Trophoblast cell (in vitro differentiated cells and primary cell): ENCODE measurements around the gene DENND4C.
"Not testable (repeated sequence)": the region's sequence is repeated elsewhere in the genome, so short reads cannot be mapped to it uniquely, and the experiment has no call there.

Source experiments
- DNase-seq, 2 donors: peaks; one replicate each; pipeline ENCODE4 v3.0.0-alpha.2; 2016
- H2AFZ ChIP-seq: 2 replicates; pipeline ENCODE4 v1.6.1; 2013; ENCODE audit warnings: low read length, moderate library complexity, mild to moderate bottlenecking; ENCODE audit not compliant: insufficient read depth, poor library complexity
- H2AK5ac ChIP-seq: 2 replicates; pipeline ENCODE4 v1.6.1; 2013; ENCODE audit warnings: mild to moderate bottlenecking, low read length
- H2BK120ac ChIP-seq: 2 replicates; pipeline ENCODE4 v1.6.1; 2013; ENCODE audit warnings: low read length, mild to moderate bottlenecking, moderate library complexity; ENCODE audit not compliant: insufficient read depth, poor library complexity
- H2BK12ac ChIP-seq: 2 replicates; pipeline ENCODE4 v1.6.1; 2013; ENCODE audit warnings: mild to moderate bottlenecking, low read length, moderate library complexity
- H2BK5ac ChIP-seq: 2 replicates; pipeline ENCODE4 v1.6.1; 2013; ENCODE audit warnings: low read length, low read depth, moderate library complexity, mild to moderate bottlenecking; ENCODE audit not compliant: poor library complexity
- H3K14ac ChIP-seq: 2 replicates; pipeline ENCODE4 v1.6.1; 2013; ENCODE audit warnings: mild to moderate bottlenecking, low read length
- H3K18ac ChIP-seq: 2 replicates; pipeline ENCODE4 v1.6.1; 2013; ENCODE audit warnings: mild to moderate bottlenecking, low read length
- H3K23ac ChIP-seq: 2 replicates; pipeline ENCODE4 v1.6.1; 2013; ENCODE audit warnings: low read length
- H3K27ac ChIP-seq: 2 replicates; pipeline ENCODE4 v1.5.1; 2013; ENCODE audit warnings: low read depth, mild to moderate bottlenecking, inconsistent platforms, low read length, moderate library complexity
- H3K27me3 ChIP-seq: 2 replicates; pipeline ENCODE4 v1.6.1; 2013; ENCODE audit warnings: inconsistent platforms, mild to moderate bottlenecking, low read length, moderate library complexity; ENCODE audit not compliant: insufficient read depth
- H3K36me3 ChIP-seq, 2 experiments: 1 replicate in 1 of 2; 2 replicates in 1 of 2; pipeline ENCODE4 v1.6.1; 2013; ENCODE audit warnings: low read length in 2 of 2, mild to moderate bottlenecking in 2 of 2, moderate library complexity in 1 of 2; ENCODE audit not compliant: insufficient read depth in 2 of 2, control insufficient read depth in 1 of 2
- H3K4ac ChIP-seq: 2 replicates; pipeline ENCODE4 v1.6.1; 2013; ENCODE audit warnings: low read depth, mild to moderate bottlenecking, low read length, moderate library complexity
- H3K4me1 ChIP-seq, 2 experiments: 1 replicate in 1 of 2; 2 replicates in 1 of 2; pipeline ENCODE4 v1.6.1; 2013; ENCODE audit warnings: low read length in 2 of 2, mild to moderate bottlenecking in 2 of 2, moderate library complexity in 1 of 2; ENCODE audit not compliant: insufficient read depth in 2 of 2, control insufficient read depth in 1 of 2
- H3K4me2 ChIP-seq: 2 replicates; pipeline ENCODE4 v1.6.1; 2013; ENCODE audit warnings: inconsistent platforms, mild to moderate bottlenecking, low read length, moderate library complexity
- H3K4me3 ChIP-seq: 2 replicates; pipeline ENCODE4 v1.5.1; 2013; ENCODE audit warnings: mild to moderate bottlenecking, low read depth, low read length, inconsistent platforms
- H3K79me1 ChIP-seq: one replicate; pipeline ENCODE4 v1.6.1; 2013; ENCODE audit warnings: low read length
- H3K79me2 ChIP-seq: 2 replicates; pipeline ENCODE4 v1.6.1; 2013; ENCODE audit warnings: low read length, mild to moderate bottlenecking; ENCODE audit not compliant: control insufficient read depth, insufficient read depth, poor library complexity
- H3K9ac ChIP-seq: 2 replicates; pipeline ENCODE4 v1.6.1; 2013; ENCODE audit warnings: mild to moderate bottlenecking, low read length
- H3K9me3 ChIP-seq: 2 replicates; pipeline ENCODE4 v1.6.1; 2013; ENCODE audit warnings: low read depth, mild to moderate bottlenecking, control low read depth, inconsistent platforms, low read length; ENCODE audit not compliant: insufficient read depth
- H4K12ac ChIP-seq: 2 replicates; pipeline ENCODE4 v1.6.1; 2013; ENCODE audit warnings: low read depth, mild to moderate bottlenecking, low read length, moderate library complexity
- H4K8ac ChIP-seq: 2 replicates; pipeline ENCODE4 v1.6.1; 2013; ENCODE audit warnings: low read depth, mild to moderate bottlenecking, low read length, moderate library complexity
- H4K91ac ChIP-seq: one replicate; pipeline ENCODE4 v1.6.1; 2013; ENCODE audit warnings: low read depth, mild to moderate bottlenecking, low read length, moderate library complexity
- WGBS: extraction: QIAGEN DNeasy Blood & Tissue Kit; methylation state at CpG from one replicate; pipeline ENCODE4 v1.1.7; 2013; ENCODE audit warnings: missing lambda C conversion rate; ENCODE audit not compliant: insufficient read length, insufficient coverage; ENCODE audit errors: extremely low coverage; 5-methylcytosine and 5-hydroxymethylcytosine counted together

DENND4C gene

GRCh38 chr9:19250346-19250745 is 19.9 kb downstream of the DENND4C start:
- not testable (repeated sequence) for H4K91ac ChIP-seq, H3K23ac ChIP-seq, H3K4ac ChIP-seq, H3K18ac ChIP-seq, H3K36me3 ChIP-seq, H2BK12ac ChIP-seq, H3K27ac ChIP-seq, H4K8ac ChIP-seq, H3K9me3 ChIP-seq, H3K27me3 ChIP-seq, H4K12ac ChIP-seq, H2BK120ac ChIP-seq, H3K4me1 ChIP-seq, DNase-seq, H3K4me3 ChIP-seq, H2AFZ ChIP-seq, H3K4me2 ChIP-seq, H3K9ac ChIP-seq, H2BK5ac ChIP-seq, H2AK5ac ChIP-seq, H3K79me1 ChIP-seq, H3K14ac ChIP-seq
- no CpG with 5 or more reads among the region's 8 CpGs for WGBS
- peaks cover 12% of the 10 kb centered on the region for H3K79me2 ChIP-seq

- not testable (repeated sequence) for H2BK12ac ChIP-seq, H3K36me3 ChIP-seq, H3K4me1 ChIP-seq, H3K9me3 ChIP-seq, H2AK5ac ChIP-seq, H3K4me3 ChIP-seq, DNase-seq, H3K18ac ChIP-seq, H2BK5ac ChIP-seq, H3K23ac ChIP-seq, H3K27me3 ChIP-seq, H4K8ac ChIP-seq, H3K9ac ChIP-seq, H2AFZ ChIP-seq, H3K4me2 ChIP-seq, H4K12ac ChIP-seq, H4K91ac ChIP-seq, H3K27ac ChIP-seq, H3K4ac ChIP-seq, H3K79me1 ChIP-seq, H3K14ac ChIP-seq, H2BK120ac ChIP-seq
- peaks cover 12% of the 10 kb centered on the region for H3K79me2 ChIP-seq
- WGBS: no CpG with 5 or more reads among the region's 1 CpG
Measured at GRCh38 chr9:19251203-19251602, 20.7 kb downstream of the DENND4C start.

GRCh38 chr9:19251622-19252021 is 21.1 kb downstream of the DENND4C start:
- H2BK12ac ChIP-seq, H3K4me3 ChIP-seq, H3K4me2 ChIP-seq, H4K91ac ChIP-seq, H2AK5ac ChIP-seq, H2BK5ac ChIP-seq, H3K27me3 ChIP-seq, H3K9me3 ChIP-seq, DNase-seq, H3K4ac ChIP-seq, H2BK120ac ChIP-seq, H3K18ac ChIP-seq, H3K23ac ChIP-seq, H3K27ac ChIP-seq, H4K12ac ChIP-seq, H3K36me3 ChIP-seq, H3K4me1 ChIP-seq, H3K79me1 ChIP-seq, H2AFZ ChIP-seq, H3K9ac ChIP-seq, H3K14ac ChIP-seq, H4K8ac ChIP-seq: not testable (repeated sequence)
- peaks cover 12% of the 10 kb centered on the region for H3K79me2 ChIP-seq
- no CpG with 5 or more reads among the region's 5 CpGs for WGBS

GRCh38 chr9:19252174-19252884 is 21.8 kb downstream of the DENND4C start:
- H4K91ac ChIP-seq: no peak overlapping the region
- no peak overlapping the region for H3K27ac ChIP-seq
- no peak overlapping the region for H4K8ac ChIP-seq
- H3K9ac ChIP-seq: no peak overlapping the region
- H4K12ac ChIP-seq: no peak overlapping the region
- WGBS: no CpG with 5 or more reads among the region's 7 CpGs
- peak overlapping the region; percentile 59 for H3K4ac ChIP-seq
- no peak overlapping the region for H3K23ac ChIP-seq
- no peak overlapping the region for H3K4me3 ChIP-seq
- no peaks in the 10 kb centered on the region for H3K4me1 ChIP-seq
- H3K9me3 ChIP-seq: no peaks in the 10 kb centered on the region
- no peak overlapping the region for H2AK5ac ChIP-seq
- H2BK12ac ChIP-seq: no peak overlapping the region
- no peak overlapping the region for H3K4me2 ChIP-seq
- no peak overlapping the region for H2BK120ac ChIP-seq
- no peak overlapping the region for H3K14ac ChIP-seq
- no peak overlapping the region for H2AFZ ChIP-seq
- DNase-seq: no peak
- peaks cover 1 to 2% of the 10 kb centered on the region in 2 experiments for H3K36me3 ChIP-seq
- H3K18ac ChIP-seq: no peak overlapping the region
- no peaks in the 10 kb centered on the region for H3K79me1 ChIP-seq
- H2BK5ac ChIP-seq: no peak overlapping the region
- peaks cover 11% of the 10 kb centered on the region for H3K79me2 ChIP-seq
- no peaks in the 10 kb centered on the region for H3K27me3 ChIP-seq
